LNCaP clone FGC (cell line): ENCODE measurements around the gene EMCN.
A peak's percentile ranks its signal among the peaks of the same experiment; 100 is the strongest.

Experiments
- DNase-seq: peaks from one replicate; pipeline ENCODE4 v3.0.0-alpha.2; 2011; ENCODE audit warnings: low read depth
- H3K4me3 ChIP-seq: 2 replicates; pipeline ENCODE4 v1.5.1; 2011; ENCODE audit warnings: mild to moderate bottlenecking, low read depth, low read length, control low read depth
- TF ChIP-seq, protein P1 (sequence below): IDR thresholded peaks from 2 replicates; pipeline ENCODE4 v1.5.1; 2012; ENCODE audit warnings: mild to moderate bottlenecking; ENCODE audit not compliant: control insufficient read depth, insufficient read depth; ENCODE audit errors: extremely low read depth

The EMCN gene

GRCh38 chr4:100494166-100494565 lies 23.7 kb downstream of the EMCN start:
- no peak for DNase-seq
- TF ChIP-seq, protein P1, sequence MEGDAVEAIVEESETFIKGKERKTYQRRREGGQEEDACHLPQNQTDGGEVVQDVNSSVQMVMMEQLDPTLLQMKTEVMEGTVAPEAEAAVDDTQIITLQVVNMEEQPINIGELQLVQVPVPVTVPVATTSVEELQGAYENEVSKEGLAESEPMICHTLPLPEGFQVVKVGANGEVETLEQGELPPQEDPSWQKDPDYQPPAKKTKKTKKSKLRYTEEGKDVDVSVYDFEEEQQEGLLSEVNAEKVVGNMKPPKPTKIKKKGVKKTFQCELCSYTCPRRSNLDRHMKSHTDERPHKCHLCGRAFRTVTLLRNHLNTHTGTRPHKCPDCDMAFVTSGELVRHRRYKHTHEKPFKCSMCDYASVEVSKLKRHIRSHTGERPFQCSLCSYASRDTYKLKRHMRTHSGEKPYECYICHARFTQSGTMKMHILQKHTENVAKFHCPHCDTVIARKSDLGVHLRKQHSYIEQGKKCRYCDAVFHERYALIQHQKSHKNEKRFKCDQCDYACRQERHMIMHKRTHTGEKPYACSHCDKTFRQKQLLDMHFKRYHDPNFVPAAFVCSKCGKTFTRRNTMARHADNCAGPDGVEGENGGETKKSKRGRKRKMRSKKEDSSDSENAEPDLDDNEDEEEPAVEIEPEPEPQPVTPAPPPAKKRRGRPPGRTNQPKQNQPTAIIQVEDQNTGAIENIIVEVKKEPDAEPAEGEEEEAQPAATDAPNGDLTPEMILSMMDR = no peak
- H3K4me3 ChIP-seq = no peak overlapping the region

DNA sequence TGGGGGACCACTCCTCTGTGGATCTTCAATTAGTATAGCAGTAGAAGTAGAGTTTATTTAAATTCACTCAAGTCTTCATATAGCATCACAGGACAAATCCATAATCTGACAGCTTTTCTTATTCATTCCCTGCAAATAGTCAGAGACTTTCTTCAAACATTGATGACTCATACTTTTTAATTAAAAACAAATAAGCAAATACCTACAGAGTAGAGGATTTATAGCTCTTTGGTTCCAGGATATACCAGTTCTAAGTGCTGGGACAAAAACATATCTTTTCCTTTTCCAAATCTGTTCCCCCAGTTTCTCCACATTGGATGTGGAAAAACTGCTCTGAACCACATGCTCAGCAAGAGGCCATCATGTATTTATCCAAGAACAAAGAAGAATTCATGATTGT lies 24.1 kb downstream of the EMCN start:
- TF ChIP-seq, protein P1 = no peak
- no peak overlapping the region for H3K4me3 ChIP-seq
- peak; percentile 78 for DNase-seq

DNA sequence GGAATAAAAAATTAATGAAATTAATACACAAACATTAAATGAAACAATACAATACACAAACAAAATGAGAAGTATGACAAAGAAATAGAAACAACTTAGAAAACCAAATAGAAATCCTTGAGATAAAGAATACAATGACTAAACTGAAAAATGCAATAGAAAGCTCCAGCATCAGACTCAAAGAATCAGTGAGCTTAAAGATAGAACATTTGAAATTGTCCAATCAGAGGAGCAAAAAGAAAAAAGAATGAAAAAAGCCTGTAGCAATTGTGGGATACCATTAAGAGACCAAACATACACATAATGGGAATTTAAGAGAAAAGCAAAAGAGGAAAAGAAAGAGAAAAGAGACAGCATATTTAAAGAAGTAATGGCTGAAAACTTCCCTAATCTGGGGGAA lies 25.7 kb downstream of the EMCN start:
- DNase-seq = no peak
- H3K4me3 ChIP-seq = no peak overlapping the region
- TF ChIP-seq, protein P1 = no peak

DNA sequence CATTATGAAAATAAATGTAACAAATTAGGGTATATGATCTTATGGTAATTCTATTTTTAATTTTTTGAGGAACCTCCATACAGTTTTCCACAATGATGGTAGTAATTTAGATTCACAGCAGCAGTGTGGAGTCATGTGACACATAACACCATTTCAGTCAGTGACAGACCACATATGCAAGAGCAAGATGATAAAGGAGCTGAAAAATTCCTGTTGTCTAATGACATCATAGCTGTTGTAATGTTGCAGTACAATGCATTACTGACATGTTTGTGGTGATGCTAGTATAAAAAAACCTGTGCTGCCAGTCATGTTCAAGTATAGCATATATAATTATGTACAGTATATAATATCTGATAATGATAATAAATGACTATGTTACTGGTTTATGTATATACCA lies 28.5 kb downstream of the EMCN start:
- TF ChIP-seq, protein P1 = no peak
- no peak for DNase-seq
- H3K4me3 ChIP-seq = no peak overlapping the region

- DNase-seq = peak; percentile 71
- TF ChIP-seq, protein P1 = no peak
- H3K4me3 ChIP-seq = no peak overlapping the region
Observed at GRCh38 chr4:100486496-100486895, 31.3 kb downstream of the EMCN start.

GRCh38 chr4:100483796-100484195 lies 34.0 kb downstream of the EMCN start:
- TF ChIP-seq, protein P1 = no peak
- no peak overlapping the region for H3K4me3 ChIP-seq
- DNase-seq = no peak

GRCh38 chr4:100479971-100480370 lies 37.9 kb downstream of the EMCN start:
- H3K4me3 ChIP-seq = no peak overlapping the region
- DNase-seq = no peak
- TF ChIP-seq, protein P1 = no peak
